EH (cell line): ENCODE measurements around the gene PLCL2.
"Not testable (repeated sequence)": the region's sequence is repeated elsewhere in the genome, so short reads cannot be mapped to it uniquely, and the experiment has no call there.

ENCODE experiments used
- DNase-seq: peaks from one replicate; pipeline ENCODE4 v3.0.0-alpha.2; 2015; ENCODE audit warnings: low read depth

Gene PLCL2

GRCh38 chr3:16961621-16962205 is 77.0 kb downstream of the PLCL2 start:
- peak; percentile 5 for DNase-seq

- DNase-seq: no peak
Observed at GRCh38 chr3:16975083-16975482, 90.3 kb downstream of the PLCL2 start.

- DNase-seq: peak; percentile 42
Observed at GRCh38 chr3:16978234-16978920, 93.6 kb downstream of the PLCL2 start.

- no peak for DNase-seq
Observed at GRCh38 chr3:16978921-16979271, 94.1 kb downstream of the PLCL2 start.

- not testable (repeated sequence) for DNase-seq
Observed at GRCh38 chr3:16979769-16980515, 95.2 kb downstream of the PLCL2 start.

GRCh38 chr3:16980526-16980925 is 95.8 kb downstream of the PLCL2 start:
- DNase-seq: not testable (repeated sequence)

- no peak for DNase-seq
Observed at GRCh38 chr3:16982460-16982859, 97.7 kb downstream of the PLCL2 start.

GRCh38 chr3:16985608-16986007 is 100.9 kb downstream of the PLCL2 start:
- no peak for DNase-seq

GRCh38 chr3:16987141-16987540 is 102.4 kb downstream of the PLCL2 start:
- DNase-seq: no peak

- DNase-seq: no peak
Observed at GRCh38 chr3:16990163-16990562, 105.4 kb downstream of the PLCL2 start.

GRCh38 chr3:16992198-16992597 is 107.4 kb downstream of the PLCL2 start:
- no peak for DNase-seq

GRCh38 chr3:16993227-16993626 is 108.5 kb downstream of the PLCL2 start:
- DNase-seq: peak; percentile 65

GRCh38 chr3:16994854-16995525 is 110.2 kb downstream of the PLCL2 start:
- no peak for DNase-seq

- no peak for DNase-seq
Observed at GRCh38 chr3:16995601-16996000, 110.8 kb downstream of the PLCL2 start.

- no peak for DNase-seq
Observed at GRCh38 chr3:16998236-16998923, 113.6 kb downstream of the PLCL2 start.

- DNase-seq: no peak
Observed at GRCh38 chr3:16999161-16999560, 114.4 kb downstream of the PLCL2 start.

GRCh38 chr3:16999871-17000270 is 115.1 kb downstream of the PLCL2 start:
- DNase-seq: no peak

GRCh38 chr3:17003457-17003856 is 118.7 kb downstream of the PLCL2 start:
- no peak for DNase-seq

- no peak for DNase-seq
Observed at GRCh38 chr3:17006132-17006852, 121.5 kb downstream of the PLCL2 start.

GRCh38 chr3:17007284-17007683 is 122.5 kb downstream of the PLCL2 start:
- DNase-seq: no peak

GRCh38 chr3:17009826-17010225 is 125.1 kb downstream of the PLCL2 start:
- DNase-seq: no peak
